Activated T-cell treated with anti-CD3 and anti-CD28 coated beads for 4 hours (primary cell): ENCODE measurements around the gene SYNPO2L.
"Not testable (repeated sequence)": the region's sequence is repeated elsewhere in the genome, so short reads cannot be mapped to it uniquely, and the experiment has no call there.

Experiments used
- DNase-seq: peaks from one replicate; pipeline ENCODE4 v3.0.0-alpha.2; 2020

Gene SYNPO2L

GRCh38 chr10:73647875-73648651, 7.8 kb downstream of the SYNPO2L start:
- DNase-seq, result no peak

DNA sequence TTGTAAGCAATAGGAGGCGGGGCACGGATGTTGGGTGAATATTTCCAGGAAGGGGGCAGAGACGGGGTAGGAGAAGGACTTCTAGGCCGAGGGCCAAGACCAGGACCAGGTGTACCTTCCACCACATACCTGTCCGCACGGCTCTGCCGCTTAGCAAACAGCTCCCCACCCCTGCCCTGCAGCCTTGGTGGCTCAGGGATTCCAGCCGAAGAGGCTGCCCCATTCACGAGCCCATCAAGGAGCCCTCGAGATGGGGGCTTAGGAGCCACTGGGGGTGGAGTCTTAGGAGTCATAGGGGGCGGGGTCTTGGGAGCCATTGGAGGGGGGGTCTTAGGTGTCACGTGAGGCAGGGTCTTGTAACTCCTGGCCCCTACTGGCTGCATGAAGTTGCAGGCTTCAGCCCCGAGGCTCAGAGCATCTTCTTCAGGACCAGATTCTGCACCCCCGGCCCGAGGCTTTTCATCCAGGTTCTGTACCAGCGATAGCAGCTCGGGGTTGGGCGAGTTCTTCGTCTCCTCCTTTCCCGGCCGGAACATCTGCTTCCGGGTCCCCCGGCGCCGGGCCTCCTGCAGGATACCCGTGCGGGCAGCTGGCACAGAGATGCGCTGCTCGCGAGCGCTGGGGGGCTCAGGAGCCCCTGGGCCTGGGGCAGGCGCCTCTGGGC, 8.5 kb downstream of the SYNPO2L start:
- no peak for DNase-seq

DNA sequence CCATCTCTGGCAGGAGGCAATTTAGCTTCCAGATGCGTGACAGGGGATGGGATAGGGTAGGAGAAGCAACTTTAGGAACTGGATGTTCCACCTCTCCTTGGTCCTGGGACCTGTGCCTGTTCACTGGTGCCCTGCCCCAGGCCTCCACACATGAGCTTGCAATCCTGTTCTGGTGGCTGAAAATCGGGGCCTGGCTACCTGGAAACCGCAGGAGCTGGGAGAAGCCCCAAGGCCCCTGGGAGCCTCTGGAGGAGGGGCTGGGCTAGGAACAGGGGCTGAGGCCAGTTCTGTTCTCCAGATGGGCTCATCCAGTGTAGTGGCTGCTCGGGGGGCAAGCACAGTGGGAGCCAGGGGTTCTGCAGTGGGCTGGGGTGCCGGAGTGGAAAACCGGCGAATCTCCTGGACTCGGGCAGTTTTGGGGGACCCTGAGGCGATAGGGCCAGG, 9.2 kb downstream of the SYNPO2L start:
- no peak for DNase-seq

DNA sequence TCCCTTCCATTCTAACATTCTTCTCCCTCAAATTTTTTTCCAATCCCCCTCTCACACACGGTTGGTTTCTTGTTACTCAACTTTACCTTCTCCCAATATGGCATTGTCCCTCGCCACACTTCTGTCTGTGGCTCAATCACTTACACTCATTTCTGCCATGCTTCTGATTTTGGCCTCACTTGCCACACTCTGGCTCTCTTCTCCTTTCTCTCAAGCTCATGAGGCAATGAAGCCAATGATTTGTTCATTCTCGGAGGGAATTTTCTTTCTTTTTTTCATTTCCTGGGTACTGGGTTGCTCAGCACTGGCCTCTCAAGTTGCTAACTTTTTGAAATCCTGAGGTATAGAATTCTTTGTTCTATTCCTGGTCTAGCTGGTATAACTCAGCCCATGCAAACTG, 10.6 kb downstream of the SYNPO2L start:
- no peak for DNase-seq

- DNase-seq, result no peak
Measured at GRCh38 chr10:73644767-73645166, 11.1 kb downstream of the SYNPO2L start.

GRCh38 chr10:73644015-73644743, 11.7 kb downstream of the SYNPO2L start:
- DNase-seq, result peak; percentile 17

GRCh38 chr10:73643362-73643761, 12.5 kb downstream of the SYNPO2L start:
- DNase-seq, result no peak

DNA sequence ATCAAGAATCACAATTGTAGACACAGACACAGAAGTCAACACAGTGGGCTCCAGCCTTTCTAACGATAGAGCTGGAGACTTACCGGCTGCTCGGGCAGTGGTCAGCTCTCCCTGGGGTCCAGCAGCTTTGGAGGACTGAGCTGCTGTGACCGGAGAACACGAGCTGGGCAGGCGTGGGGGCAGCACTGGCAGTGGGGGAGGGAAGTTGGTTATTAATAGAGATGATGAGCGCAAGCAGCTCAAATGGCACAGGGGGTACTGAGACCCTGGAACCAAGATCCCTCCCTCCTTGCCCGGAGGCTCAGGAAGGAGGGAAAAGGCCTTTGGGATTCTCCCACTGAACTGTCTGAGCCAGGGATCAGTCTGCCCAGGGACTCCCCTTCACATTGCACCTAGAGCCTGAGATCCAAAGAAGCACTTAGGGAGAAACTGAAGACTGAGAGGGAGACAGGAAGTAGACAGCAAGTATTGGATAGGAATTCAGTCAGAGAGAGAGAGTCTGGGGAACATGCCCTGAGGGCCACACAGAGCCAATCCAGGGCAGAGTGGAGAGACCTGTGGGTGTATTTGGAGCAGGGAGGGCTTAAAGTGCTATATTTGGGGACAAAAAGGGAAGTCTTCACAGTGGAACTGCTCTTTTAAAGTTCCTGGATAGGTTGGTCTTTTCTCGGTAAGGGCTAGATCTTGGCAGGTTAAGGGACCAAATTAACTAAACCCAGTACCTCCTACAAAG, 14.3 kb downstream of the SYNPO2L start, which contains the start of gene MYOZ1:
Gene MYOZ1, minus strand, starts transcription at position 147 of the 733 bp plus-strand sequence. CDS start 1,457 bp downstream, outside the sequence.
- no peak for DNase-seq

DNA sequence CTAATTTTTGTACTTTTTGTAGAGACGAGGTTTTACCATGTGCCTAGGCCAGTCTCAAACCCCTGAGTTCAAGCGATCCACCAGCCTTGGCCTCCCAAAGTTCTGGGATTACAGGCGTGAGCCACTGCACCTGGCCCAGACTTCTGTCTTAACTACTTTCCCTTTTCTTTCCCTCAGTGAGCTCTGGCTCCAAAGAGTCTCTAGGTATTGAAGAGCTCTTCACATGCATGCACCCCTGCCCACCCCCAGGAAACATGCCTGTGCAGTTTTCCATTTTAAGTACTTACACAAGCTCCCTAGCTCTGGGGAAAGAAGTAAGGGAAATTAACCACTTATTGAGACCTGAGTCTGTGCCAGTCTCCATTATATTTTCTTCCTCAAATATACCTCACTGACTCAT, 16.5 kb downstream of the SYNPO2L start:
- no peak for DNase-seq

DNA sequence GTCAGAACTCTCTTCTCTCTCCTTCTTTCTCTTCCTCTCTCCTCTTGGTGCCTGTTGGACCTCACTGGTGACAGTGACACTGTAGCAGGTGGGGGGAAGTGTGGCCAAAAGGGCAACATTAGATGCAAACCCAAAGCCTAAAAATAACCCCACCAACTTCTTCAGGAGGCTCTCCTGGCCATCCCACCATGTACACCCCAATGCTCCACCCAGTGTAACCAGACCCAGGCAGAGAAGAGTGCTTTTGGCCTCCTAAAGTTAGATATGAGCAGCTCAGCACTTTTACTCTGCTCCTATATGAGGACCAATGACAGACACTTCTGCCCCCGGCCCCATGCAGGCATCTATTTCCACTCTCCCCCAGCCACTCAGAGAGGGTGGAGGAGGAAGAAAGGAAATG, 20.0 kb downstream of the SYNPO2L start:
- DNase-seq, result no peak

DNA sequence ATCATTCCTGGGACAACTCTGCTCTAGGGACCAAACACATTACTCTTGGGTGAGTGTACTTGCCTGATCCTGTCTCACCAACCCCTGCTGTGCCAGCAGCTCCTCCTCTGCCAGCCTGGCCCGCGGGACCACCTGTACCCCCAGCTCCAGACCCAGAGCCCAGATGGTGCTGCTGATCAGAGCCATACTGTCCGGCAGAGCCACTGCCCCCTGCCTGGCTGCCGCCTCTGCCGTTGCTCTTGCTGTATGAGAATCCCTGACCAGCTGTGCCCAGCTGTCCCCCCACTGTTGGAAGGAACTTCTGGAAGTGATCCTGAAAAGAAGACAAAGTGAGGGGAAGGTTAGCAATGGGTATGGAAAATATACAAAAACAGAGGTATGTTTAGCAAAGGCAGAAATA, 21.4 kb downstream of the SYNPO2L start:
- no peak for DNase-seq

GRCh38 chr10:73629165-73629564, 26.7 kb downstream of the SYNPO2L start:
- DNase-seq, result no peak

DNA sequence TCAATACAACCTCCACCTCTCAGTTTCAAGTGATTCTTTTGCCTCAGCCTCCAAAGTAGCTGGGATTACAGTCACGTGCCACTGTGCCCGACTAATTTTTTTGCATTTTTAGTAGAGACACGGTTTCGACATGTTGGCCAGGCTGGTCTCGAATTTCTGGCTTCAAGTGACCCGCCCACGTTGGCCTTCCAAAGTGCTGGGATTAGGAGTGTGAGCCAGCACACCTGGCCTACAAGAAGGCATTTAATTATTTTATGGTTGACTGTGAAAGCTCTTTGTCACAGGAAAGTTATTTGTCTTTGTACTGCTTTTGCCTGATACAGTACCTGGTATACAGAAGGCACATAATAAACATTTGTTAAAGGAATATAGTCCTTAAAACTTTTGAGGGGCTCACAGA, 27.4 kb downstream of the SYNPO2L start:
- no peak for DNase-seq

- no peak for DNase-seq
Measured at GRCh38 chr10:73627300-73627699, 28.5 kb downstream of the SYNPO2L start.

DNA sequence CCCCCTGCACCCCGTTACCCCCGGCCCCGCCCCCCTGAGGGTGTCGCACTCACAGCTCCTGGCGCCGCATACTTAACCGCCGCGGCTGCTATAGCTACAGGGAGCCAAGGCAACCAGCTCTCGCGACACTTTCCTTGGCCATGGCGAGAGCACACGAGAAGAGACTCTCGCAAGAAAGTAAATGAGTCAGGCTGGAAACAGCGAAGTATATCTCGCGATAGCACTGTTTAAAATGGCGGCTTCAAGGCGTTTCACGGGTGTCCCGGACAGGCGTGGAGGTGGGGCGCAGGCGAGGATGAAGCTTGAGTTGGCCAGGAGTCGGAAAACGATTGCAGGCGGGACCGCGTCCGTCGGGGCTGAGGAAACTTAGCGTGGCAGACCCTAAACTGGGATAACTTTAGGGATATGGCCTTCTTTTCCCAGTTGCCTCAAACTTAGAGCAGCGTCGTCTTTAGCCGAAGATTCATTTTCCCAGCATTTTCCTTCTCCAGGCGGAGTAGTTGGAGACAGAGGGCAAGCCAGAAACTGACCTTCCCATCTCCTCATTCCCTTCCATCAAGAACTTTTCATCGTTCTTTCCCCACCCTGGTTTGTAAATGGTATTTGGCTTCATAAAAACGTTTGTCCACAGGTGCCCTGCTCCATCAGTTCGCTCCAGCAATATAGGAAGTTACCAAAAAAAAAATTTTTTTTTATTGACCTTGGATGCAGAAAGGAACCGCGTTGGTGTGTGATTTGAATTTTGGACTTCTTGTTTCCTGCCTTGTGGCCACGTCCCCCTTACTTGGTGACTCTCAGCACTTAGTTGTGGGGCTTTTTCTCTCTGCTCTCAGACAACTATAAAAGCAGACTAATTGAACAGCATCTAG, 29.7 kb downstream of the SYNPO2L start:
- DNase-seq, result peak; percentile 89

DNA sequence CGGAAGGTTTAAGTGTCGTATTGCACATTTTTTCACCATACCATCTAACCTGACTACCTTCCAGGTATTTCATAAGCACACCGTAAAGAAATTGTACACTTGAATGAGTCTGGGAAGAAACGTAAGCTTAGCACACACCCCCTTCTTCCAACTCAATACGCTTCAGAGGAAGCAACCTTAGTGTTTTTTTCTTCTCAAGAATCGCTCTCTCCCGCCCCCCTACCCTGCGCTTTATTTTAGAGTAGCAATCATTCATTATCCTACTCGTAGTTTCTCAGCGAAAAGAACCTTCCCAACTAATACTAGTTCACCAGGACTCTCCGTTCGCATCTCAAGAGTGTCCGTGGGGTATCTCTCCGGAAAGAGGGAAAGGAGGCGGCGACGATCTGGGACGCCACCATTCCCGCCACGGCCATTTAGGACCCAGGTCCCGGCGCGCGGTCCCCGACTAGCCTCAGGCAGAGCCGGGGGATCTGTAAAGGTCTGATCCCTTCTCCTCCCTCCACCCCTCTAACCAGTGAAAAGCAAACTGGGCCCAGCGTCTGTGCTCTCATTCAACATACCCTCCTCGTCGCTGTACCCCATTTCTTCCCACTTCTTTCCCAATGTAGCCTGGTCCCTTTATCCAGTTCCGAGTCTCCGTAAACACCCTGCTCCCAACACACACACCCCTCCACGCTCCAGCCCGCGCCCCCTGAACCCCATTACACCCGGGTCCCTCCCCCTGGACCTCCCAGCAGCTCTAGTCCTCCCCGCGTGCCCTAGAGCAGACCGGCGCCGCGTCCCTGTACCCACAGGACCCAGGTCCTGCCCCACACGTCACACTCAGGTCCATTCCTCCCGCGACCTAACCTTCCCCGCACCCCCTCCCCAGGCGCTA, 30.6 kb downstream of the SYNPO2L start:
- DNase-seq, result no peak

- DNase-seq, result no peak
Measured at GRCh38 chr10:73623056-73623455, 32.8 kb downstream of the SYNPO2L start.

- DNase-seq, result not testable (repeated sequence)
Measured at GRCh38 chr10:73620974-73621373, 34.9 kb downstream of the SYNPO2L start.

DNA sequence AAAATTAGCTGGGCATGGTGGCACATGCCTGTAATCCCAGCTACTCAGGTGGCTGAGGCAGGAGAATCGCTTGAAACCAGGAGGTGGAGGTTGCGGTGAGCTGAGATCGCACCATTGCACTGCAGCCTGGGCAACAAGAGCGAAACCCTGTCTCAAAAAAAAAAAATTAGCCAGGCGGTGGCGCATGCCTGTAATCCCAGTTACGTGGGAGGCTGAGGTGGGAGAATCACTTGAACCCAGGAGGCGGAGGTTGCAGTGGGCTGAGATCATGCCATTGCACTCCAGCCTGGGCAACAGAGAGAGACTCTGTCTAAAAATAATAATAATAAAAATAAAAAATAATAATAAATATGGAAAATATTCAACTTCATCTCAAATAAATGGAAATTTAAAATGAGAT, 38.7 kb downstream of the SYNPO2L start:
- not testable (repeated sequence) for DNase-seq

DNA sequence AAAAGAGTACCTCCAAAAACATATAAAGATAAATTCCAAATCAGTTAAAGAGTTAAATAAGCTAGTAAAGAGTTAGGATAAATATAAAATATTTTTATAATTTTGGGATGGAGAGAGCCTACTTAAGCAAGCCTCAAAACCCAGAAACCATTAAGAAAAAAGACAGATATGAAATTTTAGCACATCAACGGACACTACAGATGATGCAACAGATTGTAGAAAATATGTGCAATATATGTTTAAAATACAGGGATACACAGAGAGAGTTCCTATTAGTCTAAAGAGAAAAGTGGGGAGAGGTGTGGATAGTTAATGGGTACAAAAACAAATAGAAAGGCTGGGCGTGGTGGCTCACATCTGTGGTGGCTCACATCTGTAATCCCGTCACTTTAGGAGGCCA, 41.1 kb downstream of the SYNPO2L start:
- no peak for DNase-seq

DNA sequence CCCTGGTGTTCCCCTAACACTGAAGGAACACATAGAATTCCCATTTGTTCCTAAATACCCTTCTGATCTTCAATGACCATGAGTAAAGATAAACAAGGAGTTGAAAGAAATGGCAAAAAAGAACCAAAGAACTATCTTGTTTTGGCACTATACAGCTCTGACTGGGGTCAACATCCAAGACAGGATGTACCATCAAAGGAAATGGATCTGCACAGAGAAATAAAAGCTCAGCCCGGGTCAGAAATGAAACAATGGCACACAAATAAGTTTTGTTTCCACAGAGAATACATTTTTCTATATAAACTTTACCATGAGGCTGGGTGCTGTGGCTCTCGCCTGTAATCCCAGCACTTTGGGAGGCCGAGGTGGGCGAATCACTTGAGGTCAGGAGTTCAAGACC, 46.7 kb downstream of the SYNPO2L start:
- no peak for DNase-seq
